A673 (cell line): ENCODE data around the gene MMP3. TPM values are rescaled to one million over a fixed set of nuclear protein-coding genes. Genes with fewer than 3 reads are reported as not detected.
A peak's percentile ranks its signal among the peaks of the same experiment; 100 is the strongest.

Experiments
- BruUV-seq: library from RNA; stranded (reverse); fragments of 400-500 nt; replicated peaks from 2 replicates; lab custom pipeline; 2021; lab: Mats Ljungman, UMichigan
- CTCF ChIA-PET: fragments of 300-600 bp; sonication (Branson Sonifier 250); formaldehyde crosslinking; loops from one replicate; lab custom pipeline; 2022; ENCODE audit warnings: antibody characterized with exemption; lab: Charles Lee
- POLR2A ChIA-PET: fragments of 300-600 bp; sonication (Branson Sonifier 250); formaldehyde crosslinking; loops from one replicate; lab custom pipeline; 2022; ENCODE audit warnings: antibody characterized with exemption; ENCODE audit not compliant: low non-redundant PET; lab: Charles Lee
- DNase-seq: peaks from one replicate; pipeline ENCODE4 v3.0.0-alpha.2; 2015; ENCODE audit warnings: low spot score
- H3K27ac ChIP-seq: fragments of 200-600 bp; sonication (generic); 2 replicates; pipeline ENCODE4 v1.5.1; 2016; ENCODE audit warnings: mixed run types, low read depth, mild to moderate bottlenecking, mixed read lengths, antibody characterized with exemption, low read length; ENCODE audit not compliant: poor library complexity, severe bottlenecking
- H3K27me3 ChIP-seq: fragments of 200-600 bp; sonication (generic); replicated peaks from 2 replicates; pipeline ENCODE4 v1.6.1; 2017; ENCODE audit warnings: mixed run types, low read depth, mild to moderate bottlenecking, mixed read lengths, antibody characterized with exemption, low read length; ENCODE audit not compliant: insufficient read depth, poor library complexity
- H3K36me3 ChIP-seq: fragments of 200-600 bp; sonication (generic); 2 replicates; pipeline ENCODE4 v1.6.1; 2016; ENCODE audit warnings: mixed run types, mild to moderate bottlenecking, mixed read lengths, antibody characterized with exemption, low read length; ENCODE audit not compliant: insufficient read depth, poor library complexity, severe bottlenecking
- H3K4me1 ChIP-seq: fragments of 200-600 bp; sonication (generic); 2 replicates; pipeline ENCODE4 v1.6.1; 2017; ENCODE audit warnings: mixed run types, mild to moderate bottlenecking, mixed read lengths, antibody characterized with exemption, low read length; ENCODE audit not compliant: insufficient read depth, poor library complexity, severe bottlenecking
- H3K4me3 ChIP-seq: fragments of 200-600 bp; sonication (generic); 2 replicates; pipeline ENCODE4 v1.5.1; 2016; ENCODE audit warnings: low read depth, mixed run types, mild to moderate bottlenecking, mixed read lengths, low read length; ENCODE audit not compliant: poor library complexity, severe bottlenecking
- H3K9me3 ChIP-seq: fragments of 200-600 bp; sonication (generic); 2 replicates; pipeline ENCODE4 v1.6.1; 2016; ENCODE audit warnings: mixed run types, low read depth, mild to moderate bottlenecking, mixed read lengths, antibody characterized with exemption, low read length; ENCODE audit not compliant: poor library complexity, severe bottlenecking
- CTCF ChIP-seq: fragments of 300-800, 200-600 bp; sonication (generic); conservative IDR thresholded peaks from 2 replicates; pipeline ENCODE4 v1.5.1; 2017; ENCODE audit warnings: low read depth, mild to moderate bottlenecking, antibody characterized with exemption, low read length, moderate library complexity, mixed read lengths
- EZH2 ChIP-seq: fragments of 200-600 bp; sonication (generic); IDR thresholded peaks from 2 replicates; pipeline ENCODE4 v1.6.1; 2017; ENCODE audit warnings: borderline replicate concordance, low read depth, mild to moderate bottlenecking, mixed read lengths, antibody characterized with exemption, low read length; ENCODE audit not compliant: poor library complexity, severe bottlenecking
- intact Hi-C: fragments of 100-400 bp; cut with micrococcal nuclease; formaldehyde crosslinking; loops from one replicate; pipeline ENCODE4 v1.10.0; 2022; ENCODE audit not compliant: unreplicated experiment
- total RNA-seq: library from RNA; stranded (reverse); gene quantifications from 2 replicates; pipeline ENCODE4 v1.2.3, GENCODE V29; 2021

The MMP3 gene
- total RNA-seq, 1 experiment from 2014 or later: 1.3 TPM

GRCh38 chr11:102837156-102837555 lies 6.3 kb downstream of the MMP3 start:
- TF ChIP-seq EZH2: no peak
- TF ChIP-seq CTCF: no peak
- Histone ChIP-seq H3K27ac (peak overlapping the region; percentile 6), H3K4me3 (no peak overlapping the region), H3K36me3 (no peaks in the 10 kb centered on the region), H3K9me3 (no peaks in the 10 kb centered on the region), H3K4me1 (peaks cover 36% of the 10 kb centered on the region), H3K27me3 (no peaks in the 10 kb centered on the region)
- CTCF ChIA-PET: no interaction called here
- DNase-seq: no peak
- no TSS peak for BruUV-seq
- intact Hi-C loops: no loop called here
- POLR2A ChIA-PET: no interaction called here

GRCh38 chr11:102836290-102836875 lies 7.0 kb downstream of the MMP3 start:
- CTCF ChIA-PET: no interaction called here
- peaks cover 36% of the 10 kb centered on the region for H3K4me1 ChIP-seq
- no peaks in the 10 kb centered on the region for H3K36me3 ChIP-seq
- TF ChIP-seq CTCF: no peak
- TF ChIP-seq EZH2: no peak
- DNase-seq: no peak
- no peaks in the 10 kb centered on the region for H3K9me3 ChIP-seq
- BruUV-seq: no TSS peak
- no peak overlapping the region for H3K27ac ChIP-seq
- intact Hi-C loops: no loop called here
- no peak overlapping the region for H3K4me3 ChIP-seq
- no peaks in the 10 kb centered on the region for H3K27me3 ChIP-seq
- POLR2A ChIA-PET: no interaction called here

- BruUV-seq: no TSS peak
- CTCF ChIA-PET: interaction anchor here (0.5 kb wide), 1 partner anchor 602 kb away, joined by 15 read pairs; no protein-coding TSS in a partner anchor
- POLR2A ChIA-PET: no interaction called here
Observed at GRCh38 chr11:102833731-102834130, 9.7 kb downstream of the MMP3 start.

More at GRCh38 chr11:102833731-102834130, 9.7 kb downstream of the MMP3 start:
- intact Hi-C loops: no loop called here
- no peaks in the 10 kb centered on the region for H3K9me3 ChIP-seq
- no peak overlapping the region for H3K4me3 ChIP-seq
- H3K4me1 ChIP-seq: peaks cover 43% of the 10 kb centered on the region
- H3K27ac ChIP-seq: no peak overlapping the region
- no peaks in the 10 kb centered on the region for H3K36me3 ChIP-seq
- TF ChIP-seq CTCF (no peak), EZH2 (no peak)
- H3K27me3 ChIP-seq: no peaks in the 10 kb centered on the region
- DNase-seq: no peak
